Measurements from ENCODE around the gene PLPPR1. TPM values are rescaled to one million over a fixed set of nuclear protein-coding genes. Genes with fewer than 3 reads are reported as not detected.

PLPPR1 gene
- total and polyA plus RNA-seq, 2 experiments from 2014 or later, result 1.3 to 3.7 TPM

GRCh38 chr9:101029315-101030085 is 973 bp downstream of the PLPPR1 start (continued):
- TF ChIP-seq ZNF462 (CRISPR knock-in tag; IDR thresholded peaks at IDR 0.05), result no peak
- no peak for TF ChIP-seq POLR2AphosphoS5 (IDR thresholded peaks at IDR 0.05; ENCODE audit: low read depth)

- peaks cover 70% of the 10 kb centered on the region for H3K27me3 ChIP-seq (ENCODE audit: insufficient read depth)
- H3K9me2 ChIP-seq (ENCODE audit: insufficient read depth), result no peaks in the 10 kb centered on the region
- H3K4me1 ChIP-seq (ENCODE audit: insufficient read depth), result peaks cover 25% of the 10 kb centered on the region
- H3K27ac ChIP-seq (ENCODE audit: low read depth), result no peak overlapping the region
- DNase-seq (ENCODE audit: low spot score) (peak; percentile 8), ATAC-seq (no peak)
- H2AFZ ChIP-seq, result peak overlapping the region; percentile 95; the same call in 1 of the 2 replicates
- H3K36me3 Mint-ChIP-seq (ENCODE audit: low read depth), result no peaks in the 10 kb centered on the region
- H3K36me3 ChIP-seq (ENCODE audit: insufficient read depth), result no peaks in the 10 kb centered on the region
- peak overlapping the region; percentile 84 for H3K4me3 Mint-ChIP-seq
- no peaks in the 10 kb centered on the region for H3F3A ChIP-seq (replicated peaks; ENCODE audit: low read depth)
- H3K4me2 ChIP-seq, result peak overlapping the region; percentile 97
- peaks cover 23% of the 10 kb centered on the region for H3K4me1 Mint-ChIP-seq
- no peaks in the 10 kb centered on the region for H3K79me2 ChIP-seq (replicated peaks; ENCODE audit: insufficient read depth)
- peaks cover 36% of the 10 kb centered on the region for H3K27me3 Mint-ChIP-seq (ENCODE audit: insufficient read depth, low read depth, poor library complexity)
- no peak overlapping the region for H3K27ac Mint-ChIP-seq
- H3K9me3 Mint-ChIP-seq, result no peaks in the 10 kb centered on the region; the same call in 2 of the 3 replicates
- H3K4me3 ChIP-seq, result peak overlapping the region; percentile 90
- no peaks in the 10 kb centered on the region; the same call in 1 of the 2 replicates for H4K20me1 ChIP-seq (replicated peaks; ENCODE audit: insufficient read depth)
- TF ChIP-seq EZH2phosphoT487 (IDR thresholded peaks at IDR 0.05; ENCODE audit: unreplicated experiment), result no peak
- TF ChIP-seq POLR2AphosphoS5 (IDR thresholded peaks at IDR 0.05; ENCODE audit: low read depth), result no peak
- no peak for TF ChIP-seq STAT1 (IDR thresholded peaks at IDR 0.05; ENCODE audit: unreplicated experiment)
- no peak for TF ChIP-seq JUNB (IDR thresholded peaks at IDR 0.05; ENCODE audit: unreplicated experiment)
- no peak for TF ChIP-seq REST (IDR thresholded peaks at IDR 0.05; ENCODE audit: unreplicated experiment)
- TF ChIP-seq ETS1 (IDR thresholded peaks at IDR 0.05), result no peak
- no peak for TF ChIP-seq ZNF114 (CRISPR knock-in tag; IDR thresholded peaks at IDR 0.05)
- no peak for TF ChIP-seq CREB1 (CRISPR knock-in tag; IDR thresholded peaks at IDR 0.05; ENCODE audit: low read depth)
- no peak for TF ChIP-seq EZH2 (IDR thresholded peaks at IDR 0.05; ENCODE audit: low read depth, unreplicated experiment)
Observed at GRCh38 chr9:101030086-101030391, 1.5 kb downstream of the PLPPR1 start.

All from GM23338 (cell line).